ENCODE measurements around the gene WDR53.

GRCh38 chr3:196546537-196546936 lies 21.8 kb downstream of the WDR53 start:
- TF ChIP-seq POLR2A (IDR thresholded peaks at IDR 0.05) (no peak), CTCF (IDR thresholded peaks at IDR 0.05) (no peak)
